SU-DHL-6 (cell line): ENCODE measurements around the gene RASAL3.

Experiments used
- CTCF ChIP-seq: fragments of 200-600 bp; sonication (generic); IDR thresholded peaks from one replicate; pipeline ENCODE4 v1.5.1; 2017; ENCODE audit warnings: antibody characterized with exemption, mild to moderate bottlenecking, low read length, moderate library complexity; ENCODE audit not compliant: insufficient read depth, poor library complexity, severe bottlenecking
- EZH2phosphoT487 ChIP-seq: fragments of 200-600 bp; sonication (generic), shearing (Covaris generic); conservative IDR thresholded peaks from 2 replicates; pipeline ENCODE4 v1.6.1; 2018; ENCODE audit warnings: mild to moderate bottlenecking, antibody characterized with exemption, low read length, moderate library complexity, mixed read lengths

- TF ChIP-seq CTCF (no peak), EZH2phosphoT487 (no peak)
Measured at GRCh38 chr19:15432629-15433518, 31.5 kb downstream of the RASAL3 start.
